ENCODE results near the gene PSMG4. TPM values are rescaled to one million over a fixed set of nuclear protein-coding genes. Genes with fewer than 3 reads are reported as not detected.

The PSMG4 gene
- total RNA-seq, 1 experiment from 2014 or later: 29.3 TPM

DNA sequence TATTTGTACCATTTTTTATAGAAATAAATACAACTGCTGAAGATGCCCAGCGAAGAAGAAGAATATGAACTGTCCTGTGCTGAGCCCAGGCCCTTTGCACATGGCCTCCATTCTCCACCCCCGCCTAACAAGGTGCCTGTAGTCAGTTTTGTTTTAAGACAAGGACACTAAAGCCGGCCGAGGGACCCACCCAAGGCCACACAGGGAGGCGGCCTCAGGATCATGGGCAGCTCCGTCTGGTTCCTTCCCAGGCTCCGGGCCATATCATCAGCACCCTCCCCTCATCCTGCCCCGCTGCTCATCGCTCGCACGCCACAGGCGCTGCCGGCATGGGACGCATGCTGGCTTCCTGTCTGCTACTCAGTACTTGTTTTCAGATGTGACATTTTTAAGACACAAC is 21.3 kb downstream of the PSMG4 start:
- H3K4me1 ChIP-seq (ENCODE audit: insufficient read depth, low read length): peaks cover 13% of the 10 kb centered on the region
- H3K4me1 Mint-ChIP-seq: peaks cover 30 to 31% of the 10 kb centered on the region in 2 experiments
- H2AK5ac ChIP-seq (ENCODE audit: insufficient read length, low read length): no peak overlapping the region
- H3K9me3 Mint-ChIP-seq: no peaks in the 10 kb centered on the region
- H3K36me3 Mint-ChIP-seq (ENCODE audit: insufficient read depth in 1 of 3, low read depth in 3 of 3): peaks cover 8 to 21% (median 14%) of the 10 kb centered on the region in 3 experiments; a peak in 6 of 7 replicates
- no CpG with 5 or more reads among the region's 14 CpGs for WGBS (ENCODE audit: extremely low coverage, insufficient read length, low lambda C conversion rate)
- H3K27me3 ChIP-seq (ENCODE audit: insufficient read depth, low read length): no peaks in the 10 kb centered on the region
- DNase-seq: no peak
- H3K4me3 Mint-ChIP-seq: no peak overlapping the region
- H3K4me2 ChIP-seq (ENCODE audit: insufficient read depth, insufficient read length, low read length): no peak overlapping the region
- H3K79me1 ChIP-seq (ENCODE audit: insufficient read depth, low read depth, low read length, poor library complexity, severe bottlenecking): no peaks in the 10 kb centered on the region
- H3K79me2 ChIP-seq (ENCODE audit: insufficient read depth, low read length): no peaks in the 10 kb centered on the region
- H4K5ac ChIP-seq (ENCODE audit: insufficient read length, low read depth, low read length): no peak overlapping the region
- H2BK20ac ChIP-seq (ENCODE audit: low read depth, low read length, poor library complexity, severe bottlenecking): no peak overlapping the region
- no peak overlapping the region for H2BK12ac ChIP-seq (ENCODE audit: insufficient read length, low read depth, low read length)
- H4K20me1 ChIP-seq (ENCODE audit: control insufficient read depth, insufficient read depth, insufficient read length): no peaks in the 10 kb centered on the region
- H3K56ac ChIP-seq (ENCODE audit: insufficient read length, low read depth, low read length): no peak overlapping the region
- H3K9me3 ChIP-seq (ENCODE audit: control insufficient read depth, low read depth, low read length): no peaks in the 10 kb centered on the region
- H2BK5ac ChIP-seq (ENCODE audit: insufficient read length, low read length): no peak overlapping the region
- H3T11ph ChIP-seq (ENCODE audit: low read length): no peak overlapping the region
- no peaks in the 10 kb centered on the region for H3K23me2 ChIP-seq (ENCODE audit: insufficient read length, low read depth, low read length, poor library complexity, severe bottlenecking)
- H3K27ac ChIP-seq (ENCODE audit: insufficient read length, low read depth, low read length): no peak overlapping the region
- H3K27me3 Mint-ChIP-seq (ENCODE audit: low read depth): no peaks in the 10 kb centered on the region
- H2BK120ac ChIP-seq (ENCODE audit: low read depth, low read length, poor library complexity, severe bottlenecking): no peak overlapping the region
- H4K91ac ChIP-seq (ENCODE audit: insufficient read length, low read depth, low read length): no peak overlapping the region
- no peak overlapping the region for H2BK15ac ChIP-seq (ENCODE audit: low read depth, low read length)
- no peak overlapping the region for H2AFZ ChIP-seq (ENCODE audit: low read length)
- no peak overlapping the region for H3K14ac ChIP-seq (ENCODE audit: insufficient read depth, low read length)
- no peak overlapping the region for H3K18ac ChIP-seq (ENCODE audit: insufficient read length, low read depth, low read length)
- no peak overlapping the region for H3K27ac Mint-ChIP-seq
- no peak overlapping the region for H3K9ac ChIP-seq (ENCODE audit: extremely low read depth, insufficient read length, low read length)
- TF ChIP-seq, protein P1, sequence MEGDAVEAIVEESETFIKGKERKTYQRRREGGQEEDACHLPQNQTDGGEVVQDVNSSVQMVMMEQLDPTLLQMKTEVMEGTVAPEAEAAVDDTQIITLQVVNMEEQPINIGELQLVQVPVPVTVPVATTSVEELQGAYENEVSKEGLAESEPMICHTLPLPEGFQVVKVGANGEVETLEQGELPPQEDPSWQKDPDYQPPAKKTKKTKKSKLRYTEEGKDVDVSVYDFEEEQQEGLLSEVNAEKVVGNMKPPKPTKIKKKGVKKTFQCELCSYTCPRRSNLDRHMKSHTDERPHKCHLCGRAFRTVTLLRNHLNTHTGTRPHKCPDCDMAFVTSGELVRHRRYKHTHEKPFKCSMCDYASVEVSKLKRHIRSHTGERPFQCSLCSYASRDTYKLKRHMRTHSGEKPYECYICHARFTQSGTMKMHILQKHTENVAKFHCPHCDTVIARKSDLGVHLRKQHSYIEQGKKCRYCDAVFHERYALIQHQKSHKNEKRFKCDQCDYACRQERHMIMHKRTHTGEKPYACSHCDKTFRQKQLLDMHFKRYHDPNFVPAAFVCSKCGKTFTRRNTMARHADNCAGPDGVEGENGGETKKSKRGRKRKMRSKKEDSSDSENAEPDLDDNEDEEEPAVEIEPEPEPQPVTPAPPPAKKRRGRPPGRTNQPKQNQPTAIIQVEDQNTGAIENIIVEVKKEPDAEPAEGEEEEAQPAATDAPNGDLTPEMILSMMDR (conservative IDR thresholded peaks at IDR 0.05): no peak
- no peak overlapping the region for H4K8ac ChIP-seq (replicated peaks; ENCODE audit: insufficient read length, low read depth, low read length)
- no peak overlapping the region for H3K23ac ChIP-seq (ENCODE audit: insufficient read length, low read depth, low read length)
- no peak overlapping the region for H3K4ac ChIP-seq (ENCODE audit: low read depth, low read length)
